Breast epithelium (tissue), 4 donors: ENCODE data around the gene NDOR1. TPM values are rescaled to one million over a fixed set of nuclear protein-coding genes. Genes with fewer than 3 reads are reported as not detected.

Experiments used
- DNase-seq, 2 donors: peaks; one replicate each; pipeline ENCODE4 v3.0.0-alpha.2; 2019; ENCODE audit warnings: low spot score in 2 of 2
- H3K27ac ChIP-seq, 2 donors: fragments of 200-600 bp; sonication (generic) in 1 of 2; one replicate each; pipeline ENCODE4 v1.5.1; 2016 to 2019; ENCODE audit warnings: mild to moderate bottlenecking in 1 of 2
- H3K27me3 ChIP-seq, 2 donors: fragments of 200-600 bp; sonication (generic) in 1 of 2; one replicate each; pipeline versions ENCODE4 v1.5.1 to v1.6.0; 2017 to 2019; ENCODE audit warnings: control low read depth in 1 of 2, mild to moderate bottlenecking in 1 of 2
- H3K36me3 ChIP-seq: fragments of 200-600 bp; one replicate; pipeline ENCODE4 v1.5.1; 2019
- H3K4me1 ChIP-seq, 2 donors: fragments of 200-600 bp; sonication (generic); one replicate each; pipeline ENCODE4 v1.5.1; 2016 to 2019; ENCODE audit warnings: control low read depth in 1 of 2
- H3K4me3 ChIP-seq, 3 donors: fragments of 200-600 bp; sonication (generic); 1 replicate in 2 of 3; 2 replicates in 1 of 3; pipeline ENCODE4 v1.5.1; 2016 to 2019; ENCODE audit warnings: mild to moderate bottlenecking in 3 of 3, moderate library complexity in 2 of 3
- H3K9me3 ChIP-seq, 2 donors: fragments of 200-600 bp; sonication (generic) in 1 of 2; one replicate each; pipeline ENCODE4 v1.5.1; 2016 to 2019; ENCODE audit warnings: control low read depth in 1 of 2
- POLR2A ChIP-seq: fragments of 450-650 bp; IDR thresholded peaks from one replicate; pipeline ENCODE4 v1.6.1; 2016; ENCODE audit warnings: antibody characterized with exemption, mild to moderate bottlenecking, moderate library complexity
- POLR2AphosphoS5 ChIP-seq, 3 donors: sonication (generic); formaldehyde crosslinking; IDR thresholded peaks; one replicate each; pipeline ENCODE4 v1.6.1; 2017; ENCODE audit warnings: antibody characterized with exemption in 3 of 3
- intact Hi-C: fragments of 100-400 bp; cut with DNase I; formaldehyde crosslinking; loops from one replicate; pipeline ENCODE4 v1.15.1; 2023; ENCODE audit warnings: low total_unique reads
- total RNA-seq, 3 donors: library from RNA; depleted of rRNA; stranded (reverse); fragments of >200 nt; gene quantifications; one replicate each; pipeline ENCODE4 v1.1.0, GENCODE V29; 2016
- TF ChIP-seq, protein P1 (sequence below), 3 donors: fragments of 450-650 bp; IDR thresholded peaks; one replicate each; pipeline ENCODE4 v1.5.1; 2016 to 2017; ENCODE audit warnings: antibody characterized with exemption in 3 of 3, mild to moderate bottlenecking in 3 of 3, moderate library complexity in 3 of 3

NDOR1 gene
- total RNA-seq, 3 donors from 2014 or later: 4.6 to 9.5 (median 7.2) TPM

DNA sequence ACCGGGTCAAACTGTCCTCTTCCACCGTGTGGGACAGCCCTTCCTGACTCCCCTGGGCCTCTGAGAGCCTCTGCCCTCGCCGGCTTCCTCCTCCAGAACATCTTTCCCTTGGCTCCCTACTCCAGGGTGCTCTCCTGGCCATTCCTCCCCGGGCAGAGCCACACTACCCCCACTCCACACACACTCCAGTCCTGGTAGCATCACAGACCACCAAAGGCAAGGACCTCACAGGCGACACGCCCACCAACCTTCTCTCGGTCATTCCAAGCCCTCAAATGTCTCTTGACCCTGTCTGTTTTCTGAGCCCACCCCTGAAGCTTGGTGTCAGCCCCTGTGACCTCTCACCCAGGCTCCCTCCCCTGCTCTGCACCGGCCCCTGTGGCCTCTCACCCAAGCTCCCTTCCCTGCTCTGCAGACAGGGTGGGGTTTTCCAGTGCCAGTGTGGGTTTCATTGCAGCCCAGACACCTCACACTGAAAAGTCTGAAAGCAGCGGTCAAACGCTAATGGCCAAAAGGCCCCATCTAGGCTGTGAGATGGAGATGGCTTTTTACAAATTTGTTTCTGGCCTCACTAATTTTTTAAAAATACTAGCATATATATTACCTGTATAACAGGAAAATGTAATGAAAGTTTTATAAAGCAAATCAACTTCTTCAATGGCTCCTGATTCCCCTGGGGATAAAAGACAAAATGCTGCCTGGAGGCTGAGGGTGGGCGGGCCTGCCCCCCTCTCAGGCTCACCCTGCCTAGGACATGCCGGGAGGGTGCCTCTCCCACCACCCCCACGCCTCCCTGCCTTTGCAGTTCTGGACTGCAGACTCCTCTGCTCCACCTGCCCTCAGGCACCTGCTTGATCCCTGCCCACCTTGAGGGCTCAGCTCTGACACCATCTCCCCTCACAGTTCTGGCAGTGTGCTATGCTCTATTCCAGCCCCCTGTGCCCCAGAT, 46.1 kb upstream of the NDOR1 start:
- Histone ChIP-seq H3K27me3 (peaks cover 5 to 99% of the 10 kb centered on the region in 2 donors), H3K36me3 (no peaks in the 10 kb centered on the region), H3K9me3 (no peaks in the 10 kb centered on the region), H3K4me3 (no peak overlapping the region), H3K27ac (no peak overlapping the region), H3K4me1 (peaks cover 0 to 4% of the 10 kb centered on the region in 2 donors)
- intact Hi-C loops: no loop called here
- no peak for DNase-seq
- TF ChIP-seq, protein P1, sequence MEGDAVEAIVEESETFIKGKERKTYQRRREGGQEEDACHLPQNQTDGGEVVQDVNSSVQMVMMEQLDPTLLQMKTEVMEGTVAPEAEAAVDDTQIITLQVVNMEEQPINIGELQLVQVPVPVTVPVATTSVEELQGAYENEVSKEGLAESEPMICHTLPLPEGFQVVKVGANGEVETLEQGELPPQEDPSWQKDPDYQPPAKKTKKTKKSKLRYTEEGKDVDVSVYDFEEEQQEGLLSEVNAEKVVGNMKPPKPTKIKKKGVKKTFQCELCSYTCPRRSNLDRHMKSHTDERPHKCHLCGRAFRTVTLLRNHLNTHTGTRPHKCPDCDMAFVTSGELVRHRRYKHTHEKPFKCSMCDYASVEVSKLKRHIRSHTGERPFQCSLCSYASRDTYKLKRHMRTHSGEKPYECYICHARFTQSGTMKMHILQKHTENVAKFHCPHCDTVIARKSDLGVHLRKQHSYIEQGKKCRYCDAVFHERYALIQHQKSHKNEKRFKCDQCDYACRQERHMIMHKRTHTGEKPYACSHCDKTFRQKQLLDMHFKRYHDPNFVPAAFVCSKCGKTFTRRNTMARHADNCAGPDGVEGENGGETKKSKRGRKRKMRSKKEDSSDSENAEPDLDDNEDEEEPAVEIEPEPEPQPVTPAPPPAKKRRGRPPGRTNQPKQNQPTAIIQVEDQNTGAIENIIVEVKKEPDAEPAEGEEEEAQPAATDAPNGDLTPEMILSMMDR (IDR thresholded peaks at IDR 0.05): no peak
- TF ChIP-seq POLR2A: no peak
- no peak for TF ChIP-seq POLR2AphosphoS5 (IDR thresholded peaks at IDR 0.05)

DNA sequence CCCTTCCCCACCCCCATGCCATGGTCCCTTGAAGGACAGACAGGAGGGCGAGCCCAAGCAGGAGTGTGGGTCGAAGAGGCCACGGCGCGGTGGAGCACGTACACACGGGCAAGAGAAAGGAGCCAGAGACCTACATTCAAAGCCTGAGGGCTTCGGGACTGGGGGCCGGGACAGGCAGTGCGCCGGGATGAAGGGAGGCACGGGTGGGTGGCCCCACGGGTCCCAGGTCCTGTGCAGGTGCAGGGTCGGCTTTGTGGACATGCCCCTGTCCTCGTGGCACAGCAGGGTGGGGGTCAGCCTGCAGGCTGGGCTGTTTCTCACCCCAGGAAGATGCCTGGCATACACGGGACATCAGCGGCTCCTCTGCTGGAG, 45.5 kb upstream of the NDOR1 start:
- peaks cover 7 to 100% of the 10 kb centered on the region in 2 donors for H3K27me3 ChIP-seq
- H3K27ac ChIP-seq: no peak overlapping the region
- no peaks in the 10 kb centered on the region for H3K9me3 ChIP-seq
- DNase-seq: no peak
- no peaks in the 10 kb centered on the region for H3K36me3 ChIP-seq
- H3K4me1 ChIP-seq: peaks cover 0 to 4% of the 10 kb centered on the region in 2 donors
- intact Hi-C loops: no loop called here
- TF ChIP-seq, protein P1 (IDR thresholded peaks at IDR 0.05): no peak
- TF ChIP-seq POLR2A: no peak
- no peak for TF ChIP-seq POLR2AphosphoS5 (IDR thresholded peaks at IDR 0.05)
- H3K4me3 ChIP-seq: no peak overlapping the region

DNA sequence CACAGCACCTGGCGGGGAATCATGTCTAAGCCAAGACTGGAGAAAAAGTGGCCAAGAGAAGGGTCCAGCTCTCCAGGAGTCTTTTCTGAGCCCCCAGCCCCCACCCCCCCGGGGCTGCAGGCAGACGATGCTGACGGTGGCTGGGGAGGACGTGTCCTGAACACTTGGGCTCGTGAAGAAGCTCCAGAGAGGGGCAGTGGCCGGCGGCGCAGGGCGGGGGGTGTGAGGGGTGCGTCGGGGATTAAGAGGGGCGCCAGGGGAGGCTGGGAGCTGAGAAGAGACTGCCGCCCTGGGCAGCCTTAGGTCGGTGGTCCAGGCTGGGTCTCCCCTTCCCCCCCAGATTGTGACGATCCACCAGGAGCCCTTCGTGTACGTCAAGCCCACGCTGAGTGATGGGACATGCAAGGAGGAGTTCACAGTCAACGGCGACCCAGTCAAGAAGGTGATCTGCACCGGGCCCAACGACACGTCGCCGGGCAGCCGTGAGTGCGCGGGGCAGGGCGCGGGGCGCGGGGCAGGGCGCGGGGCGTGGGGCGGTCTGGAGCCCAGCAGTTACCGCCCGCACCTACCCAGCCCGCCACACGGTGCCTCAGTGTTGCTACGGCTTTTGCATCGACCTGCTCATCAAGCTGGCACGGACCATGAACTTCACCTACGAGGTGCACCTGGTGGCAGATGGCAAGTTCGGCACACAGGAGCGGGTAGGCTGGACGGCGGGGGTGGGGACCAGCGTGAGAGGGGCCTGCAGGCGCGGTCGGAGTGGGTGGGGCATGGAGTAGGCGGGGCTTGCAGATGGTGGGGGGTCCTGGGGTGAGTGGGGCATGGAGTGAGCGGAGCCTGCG, 44.6 kb upstream of the NDOR1 start:
- DNase-seq: no peak
- intact Hi-C loops: no loop called here
- TF ChIP-seq, protein P1 (IDR thresholded peaks at IDR 0.05): no peak
- TF ChIP-seq POLR2A (no peak), POLR2AphosphoS5 (IDR thresholded peaks at IDR 0.05) (no peak)
- Histone ChIP-seq H3K4me1 (peaks cover 0 to 4% of the 10 kb centered on the region in 2 donors), H3K27me3 (peaks cover 11 to 100% of the 10 kb centered on the region in 2 donors), H3K27ac (no peak overlapping the region), H3K36me3 (no peaks in the 10 kb centered on the region), H3K9me3 (no peaks in the 10 kb centered on the region), H3K4me3 (peak overlapping the region in 1 of 3 donors; percentile 66)

GRCh38 chr9:137161558-137162486, 43.7 kb upstream of the NDOR1 start:
- peaks cover 16 to 100% of the 10 kb centered on the region in 2 donors for H3K27me3 ChIP-seq
- no peak for TF ChIP-seq POLR2AphosphoS5 (IDR thresholded peaks at IDR 0.05)
- TF ChIP-seq POLR2A: no peak
- TF ChIP-seq, protein P1 (IDR thresholded peaks at IDR 0.05): no peak
- no peak overlapping the region for H3K27ac ChIP-seq
- intact Hi-C loops: no loop called here
- DNase-seq: no peak
- H3K9me3 ChIP-seq: no peaks in the 10 kb centered on the region
- peak overlapping the region in 2 of 3 donors; percentile 45 to 66 for H3K4me3 ChIP-seq
- no peaks in the 10 kb centered on the region for H3K36me3 ChIP-seq
- peaks cover under 1 to 4% of the 10 kb centered on the region in 2 donors for H3K4me1 ChIP-seq
